Tibial nerve (tissue), 4 donors: ENCODE data around the gene USP37. TPM values are rescaled to one million over a fixed set of nuclear protein-coding genes. Genes with fewer than 3 reads are reported as not detected.

Experiments used
- DNase-seq, 2 donors: peaks; one replicate each; pipeline ENCODE4 v3.0.0-alpha.2; 2019; ENCODE audit warnings: low spot score in 2 of 2
- H3K27ac ChIP-seq, 4 donors: fragments of 200-600 bp; sonication (generic) in 3 of 4; one replicate each; pipeline ENCODE4 v1.5.1; 2017 to 2019; ENCODE audit warnings: mild to moderate bottlenecking in 1 of 4
- H3K27me3 ChIP-seq, 2 donors: fragments of 200-600 bp; sonication (generic) in 1 of 2; one replicate each; pipeline versions ENCODE4 v1.5.1 to v1.6.0; 2017 to 2019
- H3K36me3 ChIP-seq, 3 donors: fragments of 200-600 bp; sonication (generic); one replicate each; pipeline ENCODE4 v1.5.1; 2018 to 2019
- H3K4me1 ChIP-seq, 4 donors: fragments of 200-600 bp; sonication (generic) in 3 of 4; one replicate each; pipeline ENCODE4 v1.5.1; 2017 to 2019
- H3K4me3 ChIP-seq, 4 donors: fragments of 200-600 bp; sonication (generic) in 3 of 4; one replicate each; pipeline ENCODE4 v1.5.1; 2017 to 2019; ENCODE audit warnings: mild to moderate bottlenecking in 1 of 4, moderate library complexity in 1 of 4
- H3K9me3 ChIP-seq, 4 donors: fragments of 200-600 bp; sonication (generic) in 3 of 4; one replicate each; pipeline ENCODE4 v1.5.1; 2017 to 2019
- EP300 ChIP-seq, 2 donors: sonication (generic); formaldehyde crosslinking; IDR thresholded peaks; one replicate each; pipeline ENCODE4 v1.6.1; 2017; ENCODE audit warnings: antibody characterized with exemption in 2 of 2, mild to moderate bottlenecking in 1 of 2
- POLR2A ChIP-seq, 2 donors: fragments of 450-650 bp; IDR thresholded peaks; one replicate each; pipeline ENCODE4 v1.6.1; 2017; ENCODE audit warnings: antibody characterized with exemption in 2 of 2, mild to moderate bottlenecking in 2 of 2, moderate library complexity in 2 of 2
- WGBS, 2 donors: methylation state at CpG; one replicate each; pipeline ENCODE4 v1.1.5; 2018; 5-methylcytosine and 5-hydroxymethylcytosine counted together
- total RNA-seq, 4 donors: library from RNA; depleted of rRNA; stranded (reverse); fragments of >200 nt; gene quantifications; one replicate each; pipeline ENCODE4 v1.1.0, GENCODE V29; 2016
- TF ChIP-seq, protein P1 (sequence below), 5 experiments: fragments of 200-600 bp in 3 of 5; fragments of 450-650 bp in 2 of 5; sonication (generic) in 3 of 5; IDR thresholded peaks; one replicate each; pipeline ENCODE4 v1.5.1; 2016 to 2019; ENCODE audit warnings: antibody characterized with exemption in 5 of 5, mild to moderate bottlenecking in 3 of 5, moderate library complexity in 2 of 5

USP37 gene, protein sequence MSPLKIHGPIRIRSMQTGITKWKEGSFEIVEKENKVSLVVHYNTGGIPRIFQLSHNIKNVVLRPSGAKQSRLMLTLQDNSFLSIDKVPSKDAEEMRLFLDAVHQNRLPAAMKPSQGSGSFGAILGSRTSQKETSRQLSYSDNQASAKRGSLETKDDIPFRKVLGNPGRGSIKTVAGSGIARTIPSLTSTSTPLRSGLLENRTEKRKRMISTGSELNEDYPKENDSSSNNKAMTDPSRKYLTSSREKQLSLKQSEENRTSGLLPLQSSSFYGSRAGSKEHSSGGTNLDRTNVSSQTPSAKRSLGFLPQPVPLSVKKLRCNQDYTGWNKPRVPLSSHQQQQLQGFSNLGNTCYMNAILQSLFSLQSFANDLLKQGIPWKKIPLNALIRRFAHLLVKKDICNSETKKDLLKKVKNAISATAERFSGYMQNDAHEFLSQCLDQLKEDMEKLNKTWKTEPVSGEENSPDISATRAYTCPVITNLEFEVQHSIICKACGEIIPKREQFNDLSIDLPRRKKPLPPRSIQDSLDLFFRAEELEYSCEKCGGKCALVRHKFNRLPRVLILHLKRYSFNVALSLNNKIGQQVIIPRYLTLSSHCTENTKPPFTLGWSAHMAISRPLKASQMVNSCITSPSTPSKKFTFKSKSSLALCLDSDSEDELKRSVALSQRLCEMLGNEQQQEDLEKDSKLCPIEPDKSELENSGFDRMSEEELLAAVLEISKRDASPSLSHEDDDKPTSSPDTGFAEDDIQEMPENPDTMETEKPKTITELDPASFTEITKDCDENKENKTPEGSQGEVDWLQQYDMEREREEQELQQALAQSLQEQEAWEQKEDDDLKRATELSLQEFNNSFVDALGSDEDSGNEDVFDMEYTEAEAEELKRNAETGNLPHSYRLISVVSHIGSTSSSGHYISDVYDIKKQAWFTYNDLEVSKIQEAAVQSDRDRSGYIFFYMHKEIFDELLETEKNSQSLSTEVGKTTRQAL
- total RNA-seq: 10 to 100 TPM; 14.0 to 40.8 (median 19.9) TPM

- 0 to 1% methylated on average over 56 to 76 of the region's 77 CpGs for WGBS, 2 donors
- Histone ChIP-seq H3K4me3 (peak within 1 kb of the TSS; percentile 70 to 93 (median 90)), H3K27ac (peak within 1 kb of the TSS; percentile 97 to 99 (median 98)), H3K4me1 (peaks cover 0 to 57% (median 29%) of the 10 kb centered on the region in 4 donors), H3K27me3 (no peaks in the 10 kb centered on the region), H3K36me3 (peaks cover 0 to 9% (median 0%) of the 10 kb centered on the region in 3 donors), H3K9me3 (no peaks in the 10 kb centered on the region)
- peak; percentile 100 for DNase-seq
- TF ChIP-seq, protein P1, sequence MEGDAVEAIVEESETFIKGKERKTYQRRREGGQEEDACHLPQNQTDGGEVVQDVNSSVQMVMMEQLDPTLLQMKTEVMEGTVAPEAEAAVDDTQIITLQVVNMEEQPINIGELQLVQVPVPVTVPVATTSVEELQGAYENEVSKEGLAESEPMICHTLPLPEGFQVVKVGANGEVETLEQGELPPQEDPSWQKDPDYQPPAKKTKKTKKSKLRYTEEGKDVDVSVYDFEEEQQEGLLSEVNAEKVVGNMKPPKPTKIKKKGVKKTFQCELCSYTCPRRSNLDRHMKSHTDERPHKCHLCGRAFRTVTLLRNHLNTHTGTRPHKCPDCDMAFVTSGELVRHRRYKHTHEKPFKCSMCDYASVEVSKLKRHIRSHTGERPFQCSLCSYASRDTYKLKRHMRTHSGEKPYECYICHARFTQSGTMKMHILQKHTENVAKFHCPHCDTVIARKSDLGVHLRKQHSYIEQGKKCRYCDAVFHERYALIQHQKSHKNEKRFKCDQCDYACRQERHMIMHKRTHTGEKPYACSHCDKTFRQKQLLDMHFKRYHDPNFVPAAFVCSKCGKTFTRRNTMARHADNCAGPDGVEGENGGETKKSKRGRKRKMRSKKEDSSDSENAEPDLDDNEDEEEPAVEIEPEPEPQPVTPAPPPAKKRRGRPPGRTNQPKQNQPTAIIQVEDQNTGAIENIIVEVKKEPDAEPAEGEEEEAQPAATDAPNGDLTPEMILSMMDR (IDR thresholded peaks at IDR 0.05): peak in 2 of 5 experiments; percentile 31 to 37
- TF ChIP-seq EP300 (IDR thresholded peaks at IDR 0.05): peak; percentile 90 to 91
- TF ChIP-seq POLR2A (IDR thresholded peaks at IDR 0.05): peak; percentile 85 to 96
Observed at GRCh38 chr2:218568190-218569037, at the start of gene USP37, which contains the start of gene CNOT9. USP37 (minus strand) TSS chr2:218568351; CDS start chr2:218558653, 9,698 bp downstream. CNOT9 (plus strand) TSS chr2:218568839; CDS start chr2:218568955, 116 bp downstream.

DNA sequence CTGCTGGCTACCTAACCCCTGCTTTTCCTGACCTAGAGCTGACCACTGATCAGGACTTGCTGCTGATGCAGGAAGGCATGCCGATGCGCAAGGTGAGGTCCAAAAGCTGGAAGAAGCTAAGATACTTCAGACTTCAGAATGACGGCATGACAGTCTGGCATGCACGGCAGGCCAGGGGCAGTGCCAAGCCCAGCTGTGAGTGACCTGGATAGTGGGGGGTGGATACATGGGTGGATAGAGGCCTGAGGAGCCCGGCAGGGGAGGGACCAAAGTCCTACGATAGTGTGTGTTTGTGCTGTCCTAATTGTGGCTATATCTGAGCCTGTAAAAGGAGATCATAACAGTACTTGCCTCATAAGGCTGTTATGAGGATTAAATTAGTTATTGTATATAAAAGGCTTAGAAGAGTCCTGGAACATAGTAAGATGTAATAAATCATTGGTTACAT is 47.7 kb upstream of the USP37 start:
- no peak overlapping the region for H3K27ac ChIP-seq
- no peaks in the 10 kb centered on the region for H3K27me3 ChIP-seq
- peaks cover 0 to 19% (median 0%) of the 10 kb centered on the region in 3 donors for H3K36me3 ChIP-seq
- TF ChIP-seq POLR2A (IDR thresholded peaks at IDR 0.05): no peak
- no peak for TF ChIP-seq EP300 (IDR thresholded peaks at IDR 0.05)
- TF ChIP-seq, protein P1 (IDR thresholded peaks at IDR 0.05): no peak
- H3K4me3 ChIP-seq: no peak overlapping the region
- 74 to 86% methylated on average over 6 of the region's 6 CpGs for WGBS, 2 donors
- no peaks in the 10 kb centered on the region for H3K9me3 ChIP-seq
- no peak for DNase-seq
- no peaks in the 10 kb centered on the region for H3K4me1 ChIP-seq

DNA sequence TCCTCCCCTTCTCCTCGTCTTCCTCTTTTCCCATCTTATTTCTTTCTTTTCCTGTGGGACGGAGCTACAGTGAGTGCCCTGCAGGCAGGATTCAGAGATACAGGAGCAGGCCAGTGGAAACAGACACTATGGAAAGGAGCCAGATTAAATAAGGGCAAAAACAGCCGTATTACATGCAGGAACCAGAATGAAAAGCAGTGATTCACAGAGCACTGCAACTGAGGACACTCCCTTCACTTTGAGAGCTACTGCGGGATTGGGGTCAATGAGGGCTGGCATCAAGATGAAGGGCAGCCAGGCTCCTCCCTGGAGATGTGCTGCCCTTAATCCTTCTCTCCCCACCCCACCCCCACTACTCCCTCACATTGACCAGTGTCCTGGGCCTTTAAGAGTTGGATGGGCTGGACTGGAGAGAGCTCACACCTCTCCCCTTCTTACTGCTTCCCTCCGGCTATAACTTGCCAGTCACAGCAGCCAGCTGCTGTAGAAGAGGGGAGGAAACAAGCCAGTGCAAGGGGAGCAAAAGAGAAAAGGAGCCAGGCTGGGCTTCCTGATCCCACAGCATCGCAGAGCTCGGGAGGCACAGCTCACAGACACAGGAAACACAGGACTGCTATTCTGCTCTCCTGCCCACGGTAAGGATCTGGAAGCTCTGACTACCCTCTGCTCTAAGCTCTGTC is 39.4 kb upstream of the USP37 start, which contains the start of gene PLCD4:
PLCD4 (plus strand) TSS at position 464 of the 680 bp plus-strand sequence. CDS start 7,841 bp downstream, outside the sequence.
- peak in 1 of 2 donors; percentile 31 for DNase-seq
- H3K36me3 ChIP-seq: no peaks in the 10 kb centered on the region
- no peaks in the 10 kb centered on the region for H3K9me3 ChIP-seq
- H3K27me3 ChIP-seq: no peaks in the 10 kb centered on the region
- H3K4me3 ChIP-seq: peak within 1 kb of the TSS in 1 of 4 donors; percentile 39
- peaks cover 0 to 19% (median 0%) of the 10 kb centered on the region in 4 donors for H3K4me1 ChIP-seq
- 10 to 11% methylated on average over 8 of the region's 8 CpGs for WGBS, 2 donors
- TF ChIP-seq EP300 (IDR thresholded peaks at IDR 0.05): peak in 1 of 2 donors; percentile 45
- TF ChIP-seq, protein P1 (IDR thresholded peaks at IDR 0.05): no peak
- TF ChIP-seq POLR2A (IDR thresholded peaks at IDR 0.05): no peak
- H3K27ac ChIP-seq: peak within 1 kb of the TSS in 3 of 4 donors; percentile 20 to 80 (median 49)

DNA sequence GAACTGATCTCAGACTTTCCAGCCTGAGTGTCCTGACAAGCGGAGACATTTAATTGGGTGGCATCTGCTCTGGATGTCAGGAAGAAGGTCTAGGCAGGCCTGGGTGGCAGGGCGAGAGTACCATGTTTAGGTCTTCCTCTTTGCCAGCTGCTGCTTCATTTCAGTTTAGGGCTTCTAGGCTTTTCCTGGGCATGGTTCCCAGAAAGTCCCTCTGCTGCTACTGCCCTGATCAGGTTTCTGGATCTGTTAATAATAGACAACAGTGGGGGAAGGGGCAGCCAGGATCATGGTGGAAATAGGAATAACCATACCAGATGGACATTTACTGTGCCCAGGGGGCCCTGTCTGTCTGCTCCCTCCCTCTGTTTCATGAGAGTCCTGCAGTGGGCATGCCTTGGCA is 37.3 kb upstream of the USP37 start:
- no peak for DNase-seq
- TF ChIP-seq, protein P1 (IDR thresholded peaks at IDR 0.05): no peak
- TF ChIP-seq EP300 (IDR thresholded peaks at IDR 0.05) (no peak), POLR2A (IDR thresholded peaks at IDR 0.05) (no peak)
- Histone ChIP-seq H3K4me1 (peaks cover 0 to 19% (median 0%) of the 10 kb centered on the region in 4 donors), H3K27ac (no peak overlapping the region), H3K36me3 (no peaks in the 10 kb centered on the region), H3K27me3 (no peaks in the 10 kb centered on the region), H3K9me3 (no peaks in the 10 kb centered on the region), H3K4me3 (no peak overlapping the region)
- 69 to 89% methylated on average over 2 of the region's 2 CpGs for WGBS, 2 donors
